ENCODE measurements around the gene USPL1. TPM values are rescaled to one million over a fixed set of nuclear protein-coding genes. Genes with fewer than 3 reads are reported as not detected.

The USPL1 gene
- total RNA-seq, 1 donor = 11.6 TPM

DNA sequence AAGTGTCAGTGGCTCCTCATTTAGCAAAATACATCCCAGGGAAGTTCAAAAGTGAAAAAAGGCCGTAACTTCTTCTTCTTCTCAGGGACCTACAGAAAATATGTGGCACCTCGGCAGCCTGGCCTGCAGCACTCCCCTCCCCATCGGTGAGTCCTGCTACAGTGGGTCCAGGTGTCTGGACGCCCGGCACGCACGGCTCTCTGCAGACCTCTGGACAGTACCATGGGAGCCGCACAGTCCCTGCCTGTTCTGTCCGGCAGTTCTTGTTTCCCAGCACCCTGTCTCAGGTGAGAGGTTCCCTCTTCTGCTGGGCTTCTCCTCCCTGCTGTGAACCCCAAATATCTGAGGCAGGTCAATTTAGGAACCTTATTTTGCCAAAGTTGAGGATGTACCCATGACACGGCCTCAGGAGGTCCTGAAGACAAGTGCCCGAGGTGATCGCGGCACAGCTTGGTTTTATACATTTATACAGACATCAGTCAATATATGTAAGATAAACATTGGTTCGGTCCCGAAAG is 80.8 kb downstream of the USPL1 start:
- Histone ChIP-seq H3K4me1 (ENCODE audit: insufficient read depth, low read length) (peaks cover 24% of the 10 kb centered on the region), H3K9me3 (ENCODE audit: low read depth, low read length) (no peaks in the 10 kb centered on the region), H3K4me3 (ENCODE audit: insufficient read depth, low read length) (peak overlapping the region; percentile 57), H3K36me3 (ENCODE audit: insufficient read depth, low read length) (no peaks in the 10 kb centered on the region), H3K27ac (ENCODE audit: low read depth, low read length) (peak overlapping the region; percentile 81), H3K79me2 (ENCODE audit: insufficient read depth, low read length) (no peaks in the 10 kb centered on the region), H3K27me3 (ENCODE audit: insufficient read depth, low read length) (peaks cover 2% of the 10 kb centered on the region), H3K4me2 (ENCODE audit: insufficient read depth, low read length) (peak overlapping the region; percentile 79), H4K20me1 (ENCODE audit: insufficient read depth, low read length) (no peaks in the 10 kb centered on the region), H2AFZ (ENCODE audit: low read length) (peak overlapping the region; percentile 70)
- no peak for DNase-seq (ENCODE audit: insufficient read length, low spot score, missing footprints)
- TF ChIP-seq, protein P1, sequence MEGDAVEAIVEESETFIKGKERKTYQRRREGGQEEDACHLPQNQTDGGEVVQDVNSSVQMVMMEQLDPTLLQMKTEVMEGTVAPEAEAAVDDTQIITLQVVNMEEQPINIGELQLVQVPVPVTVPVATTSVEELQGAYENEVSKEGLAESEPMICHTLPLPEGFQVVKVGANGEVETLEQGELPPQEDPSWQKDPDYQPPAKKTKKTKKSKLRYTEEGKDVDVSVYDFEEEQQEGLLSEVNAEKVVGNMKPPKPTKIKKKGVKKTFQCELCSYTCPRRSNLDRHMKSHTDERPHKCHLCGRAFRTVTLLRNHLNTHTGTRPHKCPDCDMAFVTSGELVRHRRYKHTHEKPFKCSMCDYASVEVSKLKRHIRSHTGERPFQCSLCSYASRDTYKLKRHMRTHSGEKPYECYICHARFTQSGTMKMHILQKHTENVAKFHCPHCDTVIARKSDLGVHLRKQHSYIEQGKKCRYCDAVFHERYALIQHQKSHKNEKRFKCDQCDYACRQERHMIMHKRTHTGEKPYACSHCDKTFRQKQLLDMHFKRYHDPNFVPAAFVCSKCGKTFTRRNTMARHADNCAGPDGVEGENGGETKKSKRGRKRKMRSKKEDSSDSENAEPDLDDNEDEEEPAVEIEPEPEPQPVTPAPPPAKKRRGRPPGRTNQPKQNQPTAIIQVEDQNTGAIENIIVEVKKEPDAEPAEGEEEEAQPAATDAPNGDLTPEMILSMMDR (IDR thresholded peaks at IDR 0.05; ENCODE audit: extremely low read depth, low read depth, low read length) = no peak

DNA sequence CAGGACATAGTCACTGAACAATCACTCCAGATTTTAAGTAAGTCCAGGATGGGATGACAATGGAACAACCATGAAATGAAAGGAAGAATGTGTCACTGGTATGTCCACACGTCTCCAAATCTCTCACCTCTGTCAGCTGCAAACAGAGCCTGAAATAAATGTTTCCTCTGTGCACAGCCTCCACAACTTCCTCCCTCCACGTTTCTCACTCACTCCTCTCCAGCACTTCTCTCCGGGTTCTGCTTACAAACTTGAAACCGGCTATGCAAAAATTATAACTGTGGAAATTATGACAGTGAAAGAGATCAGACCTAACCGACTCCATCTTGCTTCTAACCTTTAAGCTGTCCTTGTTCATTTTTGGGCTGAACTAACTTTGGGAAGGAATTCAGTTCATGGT is 82.6 kb downstream of the USPL1 start:
- Histone ChIP-seq H3K79me2 (ENCODE audit: insufficient read depth, low read length) (no peaks in the 10 kb centered on the region), H3K4me3 (ENCODE audit: insufficient read depth, low read length) (no peak overlapping the region), H3K27me3 (ENCODE audit: insufficient read depth, low read length) (peaks cover 6% of the 10 kb centered on the region), H3K4me2 (ENCODE audit: insufficient read depth, low read length) (no peak overlapping the region), H3K4me1 (ENCODE audit: insufficient read depth, low read length) (peaks cover 24% of the 10 kb centered on the region), H3K9me3 (ENCODE audit: low read depth, low read length) (no peaks in the 10 kb centered on the region), H3K27ac (ENCODE audit: low read depth, low read length) (no peak overlapping the region), H2AFZ (ENCODE audit: low read length) (no peak overlapping the region), H3K36me3 (ENCODE audit: insufficient read depth, low read length) (no peaks in the 10 kb centered on the region), H4K20me1 (ENCODE audit: insufficient read depth, low read length) (no peaks in the 10 kb centered on the region)
- TF ChIP-seq, protein P1 (IDR thresholded peaks at IDR 0.05; ENCODE audit: extremely low read depth, low read depth, low read length) = no peak
- DNase-seq (ENCODE audit: insufficient read length, low spot score, missing footprints) = no peak

GRCh38 chr13:30702006-30702405 is 84.3 kb downstream of the USPL1 start:
- H2AFZ ChIP-seq (ENCODE audit: low read length) = no peak overlapping the region
- peaks cover 6% of the 10 kb centered on the region for H3K27me3 ChIP-seq (ENCODE audit: insufficient read depth, low read length)
- no peak overlapping the region for H3K4me3 ChIP-seq (ENCODE audit: insufficient read depth, low read length)
- H3K79me2 ChIP-seq (ENCODE audit: insufficient read depth, low read length) = no peaks in the 10 kb centered on the region
- H4K20me1 ChIP-seq (ENCODE audit: insufficient read depth, low read length) = no peaks in the 10 kb centered on the region
- no peak overlapping the region for H3K4me2 ChIP-seq (ENCODE audit: insufficient read depth, low read length)
- no peaks in the 10 kb centered on the region for H3K36me3 ChIP-seq (ENCODE audit: insufficient read depth, low read length)
- TF ChIP-seq, protein P1 (IDR thresholded peaks at IDR 0.05; ENCODE audit: extremely low read depth, low read depth, low read length) = peak; percentile 6
- no peaks in the 10 kb centered on the region for H3K9me3 ChIP-seq (ENCODE audit: low read depth, low read length)
- peak; percentile 25 for DNase-seq (ENCODE audit: insufficient read length, low spot score, missing footprints)
- no peak overlapping the region for H3K27ac ChIP-seq (ENCODE audit: low read depth, low read length)
- peaks cover 15% of the 10 kb centered on the region for H3K4me1 ChIP-seq (ENCODE audit: insufficient read depth, low read length)

DNA sequence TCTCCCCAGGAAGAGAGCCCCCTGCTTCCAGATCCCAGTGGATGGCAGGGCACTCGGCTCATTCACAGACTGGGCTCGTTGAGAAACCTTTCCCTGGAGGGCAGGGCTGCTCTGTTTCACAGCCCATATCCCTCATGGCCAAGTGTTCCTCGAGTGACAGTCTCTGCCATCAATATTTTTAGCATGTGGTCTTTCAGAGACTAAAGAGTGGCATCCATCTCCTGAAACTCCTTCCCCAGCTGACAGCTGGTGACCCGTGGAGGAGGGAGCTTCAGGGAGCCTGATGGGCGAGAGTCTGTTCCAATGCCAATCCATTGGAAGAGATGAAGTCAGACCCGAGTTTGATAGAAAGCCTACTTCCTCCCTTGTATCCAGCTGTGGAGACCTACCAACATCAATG is 86.9 kb downstream of the USPL1 start:
- H3K27me3 ChIP-seq (ENCODE audit: insufficient read depth, low read length) = peaks cover 6% of the 10 kb centered on the region

More for the DNA sequence above, 86.9 kb downstream of the USPL1 start:
- no peaks in the 10 kb centered on the region for H3K36me3 ChIP-seq (ENCODE audit: insufficient read depth, low read length)
- no peak overlapping the region for H2AFZ ChIP-seq (ENCODE audit: low read length)
- TF ChIP-seq, protein P1 (IDR thresholded peaks at IDR 0.05; ENCODE audit: extremely low read depth, low read depth, low read length) = no peak
- no peaks in the 10 kb centered on the region for H3K79me2 ChIP-seq (ENCODE audit: insufficient read depth, low read length)
- H3K4me1 ChIP-seq (ENCODE audit: insufficient read depth, low read length) = peaks cover 9% of the 10 kb centered on the region
- no peak overlapping the region for H3K4me2 ChIP-seq (ENCODE audit: insufficient read depth, low read length)
- DNase-seq (ENCODE audit: insufficient read length, low spot score, missing footprints) = no peak
- no peaks in the 10 kb centered on the region for H4K20me1 ChIP-seq (ENCODE audit: insufficient read depth, low read length)
- no peak overlapping the region for H3K27ac ChIP-seq (ENCODE audit: low read depth, low read length)
- H3K4me3 ChIP-seq (ENCODE audit: insufficient read depth, low read length) = no peak overlapping the region
- H3K9me3 ChIP-seq (ENCODE audit: low read depth, low read length) = no peaks in the 10 kb centered on the region

All from osteoblast (primary cell).